HepG2 (cell line): ENCODE results near the gene NHP2. TPM values are rescaled to one million over a fixed set of nuclear protein-coding genes. Genes with fewer than 3 reads are reported as not detected.

Source experiments
- ARHGAP35 ChIP-seq: sonication (generic); formaldehyde crosslinking; IDR thresholded peaks from 2 replicates; pipeline ENCODE4 v1.9.0; 2022; ENCODE audit warnings: mild to moderate bottlenecking, inconsistent platforms, moderate library complexity, missing genetic modification reagents, borderline replicate concordance
- ARID2 ChIP-seq: sonication (generic); formaldehyde crosslinking; IDR thresholded peaks from 2 replicates; pipeline ENCODE4 v1.8.1; 2022; ENCODE audit warnings: mild to moderate bottlenecking, missing genetic modification reagents, borderline replicate concordance
- ARNT ChIP-seq: fragments of 450-650 bp; IDR thresholded peaks from 2 replicates; pipeline ENCODE4 v1.6.1; 2017
- CENPT ChIP-seq: sonication (generic); formaldehyde crosslinking; IDR thresholded peaks from 2 replicates; pipeline ENCODE4 v1.8.0; 2022; ENCODE audit warnings: low read depth, mild to moderate bottlenecking, moderate library complexity, missing genetic modification reagents
- DNMT1 ChIP-seq: sonication (generic); formaldehyde crosslinking; IDR thresholded peaks from 2 replicates; pipeline ENCODE4 v1.5.1; 2020; ENCODE audit warnings: mild to moderate bottlenecking, missing genetic modification reagents
- FOSL1 ChIP-seq: sonication (generic); formaldehyde crosslinking; IDR thresholded peaks from 2 replicates; pipeline ENCODE4 v1.9.0; 2021; ENCODE audit warnings: missing genetic modification reagents, borderline replicate concordance
- FOXO4 ChIP-seq: sonication (generic); formaldehyde crosslinking; conservative IDR thresholded peaks from 2 replicates; pipeline ENCODE4 v1.8.1; 2023; ENCODE audit warnings: missing genetic modification reagents
- HOXA3 ChIP-seq: sonication (generic); formaldehyde crosslinking; IDR thresholded peaks from 2 replicates; pipeline ENCODE4 v1.5.0; 2020; ENCODE audit warnings: missing genetic modification reagents
- PHB2 ChIP-seq: fragments of 450-650 bp; IDR thresholded peaks from 2 replicates; pipeline ENCODE4 v1.6.1; 2018; ENCODE audit not compliant: partially characterized antibody
- POLR2AphosphoS5 ChIP-seq: IDR thresholded peaks from 2 replicates; pipeline ENCODE4 v1.6.1; 2012; ENCODE audit warnings: low read depth, low read length
- PRMT3 ChIP-seq: sonication (generic); formaldehyde crosslinking; IDR thresholded peaks from 2 replicates; pipeline ENCODE4 v1.8.1; 2022; ENCODE audit warnings: low read depth, mild to moderate bottlenecking, moderate library complexity, missing genetic modification reagents, borderline replicate concordance
- RFX5 ChIP-seq: IDR thresholded peaks from 2 replicates; pipeline ENCODE4 v1.6.1; 2011; ENCODE audit warnings: low read depth, low read length, improper control_type of control experiment
- SMC3 ChIP-seq: IDR thresholded peaks from 2 replicates; pipeline ENCODE4 v1.6.1; 2011; ENCODE audit warnings: low read length, improper control_type of control experiment
- TFAP4 ChIP-seq: sonication (generic); IDR thresholded peaks from 2 replicates; pipeline ENCODE4 v1.6.1; 2016; ENCODE audit warnings: low read depth, borderline replicate concordance
- TFE3 ChIP-seq: IDR thresholded peaks from 2 replicates; pipeline ENCODE4 v1.6.1; 2016
- TGIF2 ChIP-seq: IDR thresholded peaks from 2 replicates; pipeline ENCODE4 v1.6.1; 2016; ENCODE audit warnings: control low read depth, missing compliant biosample characterization
- ZFP82 ChIP-seq: sonication (generic); formaldehyde crosslinking; IDR thresholded peaks from 2 replicates; pipeline ENCODE4 v1.5.1; 2020; ENCODE audit warnings: mild to moderate bottlenecking, missing genetic modification reagents, borderline replicate concordance
- ZNF230 ChIP-seq: sonication (generic); formaldehyde crosslinking; IDR thresholded peaks from 2 replicates; pipeline ENCODE4 v1.4.0; 2020; ENCODE audit warnings: mild to moderate bottlenecking, missing genetic modification reagents
- ZNF234 ChIP-seq: sonication (generic); formaldehyde crosslinking; conservative IDR thresholded peaks from 2 replicates; pipeline ENCODE4 v1.5.1; 2020; ENCODE audit warnings: mild to moderate bottlenecking, missing genetic modification reagents
- ZNF740 ChIP-seq: sonication (generic); formaldehyde crosslinking; IDR thresholded peaks from 2 replicates; pipeline ENCODE4 v1.4.0; 2020; ENCODE audit warnings: missing genetic modification reagents
- ZSCAN29 ChIP-seq: sonication (generic); formaldehyde crosslinking; conservative IDR thresholded peaks from 2 replicates; pipeline ENCODE4 v1.4.0; 2020; ENCODE audit warnings: mild to moderate bottlenecking, missing genetic modification reagents
- polyA plus RNA-seq, 8 experiments: library from polyadenylated mRNA; depleted of rRNA in 3 of 8; stranded (reverse) in 7 of 8; unstranded in 1 of 8; fragments of >200 nt; fragmentation: Illumina TruSeq in 4 of 8; extraction: Trizol in 4 of 8; gene quantifications; 2 replicates each; pipeline versions ENCODE4 v1.2.1 to v1.2.3, GENCODE V29; 2011 to 2016; ENCODE audit warnings: low read depth in 4 of 8, missing spikeins in 1 of 8, mixed read lengths in 1 of 8; ENCODE audit not compliant: insufficient read depth in 1 of 8
- total RNA-seq, 5 experiments: library from RNA; depleted of rRNA; stranded (reverse); fragments of >200 nt; fragmentation: Illumina TruSeq; extraction: Trizol; gene quantifications; 2 replicates each; pipeline ENCODE4 v1.2.3, GENCODE V29; 2016; ENCODE audit warnings: low read depth in 1 of 5
- TF ChIP-seq, protein P1 (sequence below): sonication (generic); formaldehyde crosslinking; IDR thresholded peaks from 2 replicates; pipeline ENCODE4 v1.4.0; 2020; ENCODE audit warnings: missing genetic modification reagents
- TF ChIP-seq, protein P2 (sequence below): sonication (generic); formaldehyde crosslinking; IDR thresholded peaks from 2 replicates; pipeline ENCODE4 v1.4.0; 2020; ENCODE audit warnings: missing genetic modification reagents

The NHP2 gene
- total and polyA plus RNA-seq, 2 of the 13 experiments (the other 11 are each of a cell fraction or from before 2014, with no cell fraction given) = 56.2 to 96.1 TPM

DNA sequence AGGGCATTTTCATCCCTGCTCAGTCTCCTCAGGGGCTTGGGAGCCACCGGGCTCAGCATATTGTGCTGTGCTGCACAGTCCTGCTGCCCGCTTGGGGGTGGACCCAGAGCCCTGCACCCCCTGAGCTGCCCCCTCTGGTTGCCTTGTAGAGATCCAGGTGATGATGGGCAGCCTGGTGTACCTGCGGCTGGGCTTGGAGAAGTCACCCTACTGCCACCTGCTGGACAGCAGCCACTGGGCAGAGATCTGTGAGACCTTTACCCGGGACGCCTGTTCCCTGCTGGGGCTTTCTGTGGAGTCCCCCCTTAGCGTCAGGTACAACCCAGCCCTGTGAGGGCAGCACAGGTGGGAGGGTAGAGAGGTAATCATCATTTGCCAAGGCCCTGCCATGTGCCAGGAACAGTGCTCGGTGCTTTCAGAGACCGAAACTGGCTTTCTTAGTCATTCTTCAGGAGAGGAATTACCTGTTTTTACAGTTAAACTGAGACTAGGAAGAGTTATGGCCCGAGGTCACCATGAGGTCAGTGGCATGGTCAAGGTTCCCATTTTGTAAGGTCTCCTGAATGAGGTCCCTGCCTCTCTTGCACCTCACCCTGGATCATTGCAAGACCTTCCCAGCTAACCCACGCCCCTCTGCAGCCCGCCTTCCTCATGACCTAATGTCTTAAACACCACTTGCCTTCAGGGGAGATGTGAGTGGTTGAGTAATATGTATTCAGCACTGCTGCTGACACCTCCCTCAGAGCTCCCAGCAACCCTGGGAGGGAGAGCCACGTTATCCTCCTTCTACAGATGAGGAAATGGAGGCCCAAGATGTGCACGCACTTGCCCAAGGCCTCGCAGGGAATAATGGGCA is 7.5 kb downstream of the NHP2 start (continued):
- TF ChIP-seq, protein P1, sequence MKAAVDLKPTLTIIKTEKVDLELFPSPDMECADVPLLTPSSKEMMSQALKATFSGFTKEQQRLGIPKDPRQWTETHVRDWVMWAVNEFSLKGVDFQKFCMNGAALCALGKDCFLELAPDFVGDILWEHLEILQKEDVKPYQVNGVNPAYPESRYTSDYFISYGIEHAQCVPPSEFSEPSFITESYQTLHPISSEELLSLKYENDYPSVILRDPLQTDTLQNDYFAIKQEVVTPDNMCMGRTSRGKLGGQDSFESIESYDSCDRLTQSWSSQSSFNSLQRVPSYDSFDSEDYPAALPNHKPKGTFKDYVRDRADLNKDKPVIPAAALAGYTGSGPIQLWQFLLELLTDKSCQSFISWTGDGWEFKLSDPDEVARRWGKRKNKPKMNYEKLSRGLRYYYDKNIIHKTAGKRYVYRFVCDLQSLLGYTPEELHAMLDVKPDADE = no peak
- TF ChIP-seq ZNF230 (CRISPR knock-in tag) (no peak), ZSCAN29 (no peak), ZNF740 (CRISPR knock-in tag) (no peak), ARID2 (no peak), DNMT1 (CRISPR knock-in tag) (0 out of 2 replicates have a peak, but pooled peaks have one; percentile 50), PRMT3 (CRISPR knock-in tag) (no peak), TGIF2 (CRISPR knock-in tag) (no peak), TFAP4 (0 out of 2 replicates have a peak, but pooled peaks have one; percentile 33), RFX5 (no peak), ARHGAP35 (peak; percentile 58; the same call in 1 of the 2 replicates), POLR2AphosphoS5 (no peak), FOSL1 (CRISPR knock-in tag) (no peak), ARNT (no peak), PHB2 (no peak), CENPT (CRISPR knock-in tag) (no peak), TFE3 (CRISPR knock-in tag) (no peak), HOXA3 (CRISPR knock-in tag) (no peak), SMC3 (peak; percentile 60), ZNF234 (CRISPR knock-in tag) (no peak), FOXO4 (CRISPR knock-in tag) (no peak), ZFP82 (CRISPR knock-in tag) (no peak)
- TF ChIP-seq, protein P2, sequence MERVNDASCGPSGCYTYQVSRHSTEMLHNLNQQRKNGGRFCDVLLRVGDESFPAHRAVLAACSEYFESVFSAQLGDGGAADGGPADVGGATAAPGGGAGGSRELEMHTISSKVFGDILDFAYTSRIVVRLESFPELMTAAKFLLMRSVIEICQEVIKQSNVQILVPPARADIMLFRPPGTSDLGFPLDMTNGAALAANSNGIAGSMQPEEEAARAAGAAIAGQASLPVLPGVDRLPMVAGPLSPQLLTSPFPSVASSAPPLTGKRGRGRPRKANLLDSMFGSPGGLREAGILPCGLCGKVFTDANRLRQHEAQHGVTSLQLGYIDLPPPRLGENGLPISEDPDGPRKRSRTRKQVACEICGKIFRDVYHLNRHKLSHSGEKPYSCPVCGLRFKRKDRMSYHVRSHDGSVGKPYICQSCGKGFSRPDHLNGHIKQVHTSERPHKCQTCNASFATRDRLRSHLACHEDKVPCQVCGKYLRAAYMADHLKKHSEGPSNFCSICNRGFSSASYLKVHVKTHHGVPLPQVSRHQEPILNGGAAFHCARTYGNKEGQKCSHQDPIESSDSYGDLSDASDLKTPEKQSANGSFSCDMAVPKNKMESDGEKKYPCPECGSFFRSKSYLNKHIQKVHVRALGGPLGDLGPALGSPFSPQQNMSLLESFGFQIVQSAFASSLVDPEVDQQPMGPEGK = peak; percentile 63
